ENCODE measurements around the gene PKIB.

- TF ChIP-seq MAX (IDR thresholded peaks at IDR 0.05) (no peak), EP300 (IDR thresholded peaks at IDR 0.05; ENCODE audit: borderline replicate concordance) (no peak), REST (IDR thresholded peaks at IDR 0.05; ENCODE audit: low read depth) (no peak), RAD21 (IDR thresholded peaks at IDR 0.05; ENCODE audit: low read depth) (no peak), CREB1 (IDR thresholded peaks at IDR 0.05; ENCODE audit: low read depth) (no peak), YY1 (IDR thresholded peaks at IDR 0.05; ENCODE audit: low read depth) (no peak), TAF1 (IDR thresholded peaks at IDR 0.05; ENCODE audit: low read depth) (no peak), NFIC (IDR thresholded peaks at IDR 0.05) (no peak), FOXM1 (IDR thresholded peaks at IDR 0.05; ENCODE audit: borderline replicate concordance, low read depth) (no peak), TCF12 (IDR thresholded peaks at IDR 0.05; ENCODE audit: low read depth) (no peak), CEBPB (IDR thresholded peaks at IDR 0.05) (no peak), ZBTB7A (IDR thresholded peaks at IDR 0.05; ENCODE audit: low read depth) (no peak), EGR1 (IDR thresholded peaks at IDR 0.05) (no peak)
- TF ChIP-seq, protein P1, sequence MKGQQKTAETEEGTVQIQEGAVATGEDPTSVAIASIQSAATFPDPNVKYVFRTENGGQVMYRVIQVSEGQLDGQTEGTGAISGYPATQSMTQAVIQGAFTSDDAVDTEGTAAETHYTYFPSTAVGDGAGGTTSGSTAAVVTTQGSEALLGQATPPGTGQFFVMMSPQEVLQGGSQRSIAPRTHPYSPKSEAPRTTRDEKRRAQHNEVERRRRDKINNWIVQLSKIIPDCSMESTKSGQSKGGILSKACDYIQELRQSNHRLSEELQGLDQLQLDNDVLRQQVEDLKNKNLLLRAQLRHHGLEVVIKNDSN (IDR thresholded peaks at IDR 0.05), result no peak
Measured at GRCh38 chr6:122733259-122733658, 123.1 kb downstream of the PKIB start.

All from Ishikawa (cell line).